GM18909 (cell line): Measurements from ENCODE around the gene CCDC33.

Experiments
- ATAC-seq: cut with Tn5 transposase; IDR thresholded peaks from one replicate; pipeline ENCODE4 v1.9.1; 2021; ENCODE audit warnings: mild to moderate bottlenecking; ENCODE audit not compliant: unreplicated experiment, poor library complexity

Gene CCDC33

GRCh38 chr15:74235962-74236361 lies at the start of gene CCDC33:
CCDC33 (plus strand) TSS chr15:74236326; CDS start chr15:74236720, 394 bp downstream.
- ATAC-seq, result no peak

GRCh38 chr15:74188216-74188615 lies 47.9 kb upstream of the CCDC33 start:
- ATAC-seq, result no peak

GRCh38 chr15:74191798-74192197 lies 44.3 kb upstream of the CCDC33 start:
- no peak for ATAC-seq

- no peak for ATAC-seq
These were observed 43.4 kb upstream of the CCDC33 start for GRCh38 chr15:74192751-74193150.

- no peak for ATAC-seq
These were observed 42.8 kb upstream of the CCDC33 start for GRCh38 chr15:74193299-74193718.

- ATAC-seq, result no peak
These were observed 42.2 kb upstream of the CCDC33 start for GRCh38 chr15:74193905-74194304.

GRCh38 chr15:74194572-74195559 lies 41.3 kb upstream of the CCDC33 start:
- no peak for ATAC-seq

- ATAC-seq, result no peak
These were observed 40.0 kb upstream of the CCDC33 start for GRCh38 chr15:74196175-74196574.

- ATAC-seq, result no peak
These were observed 38.8 kb upstream of the CCDC33 start for GRCh38 chr15:74197176-74197965.

GRCh38 chr15:74199297-74199652 lies 36.9 kb upstream of the CCDC33 start:
- ATAC-seq, result no peak

- ATAC-seq, result no peak
These were observed 35.7 kb upstream of the CCDC33 start for GRCh38 chr15:74200412-74200815.

GRCh38 chr15:74200871-74201419 lies 35.2 kb upstream of the CCDC33 start:
- ATAC-seq, result no peak

GRCh38 chr15:74201710-74202420 lies 34.3 kb upstream of the CCDC33 start:
- no peak for ATAC-seq

- ATAC-seq, result no peak
These were observed 33.4 kb upstream of the CCDC33 start, which contains the start of gene STRA6 for GRCh38 chr15:74202452-74203401. STRA6 (minus strand) TSS chr15:74202787; CDS start chr15:74202267, 520 bp downstream.

- ATAC-seq, result no peak
These were observed 32.2 kb upstream of the CCDC33 start for GRCh38 chr15:74203914-74204431.

GRCh38 chr15:74205582-74205947 lies 30.6 kb upstream of the CCDC33 start:
- no peak for ATAC-seq

GRCh38 chr15:74206801-74207281 lies 29.3 kb upstream of the CCDC33 start:
- no peak for ATAC-seq

- ATAC-seq, result no peak
These were observed 28.3 kb upstream of the CCDC33 start for GRCh38 chr15:74207652-74208440.
